Endothelial cell of umbilical vein (primary cell): ENCODE results near the gene DISP3. TPM values are rescaled to one million over a fixed set of nuclear protein-coding genes. Genes with fewer than 3 reads are reported as not detected.

ENCODE experiments used
- BruUV-seq: library from RNA; stranded (reverse); fragments of 400-500 nt; replicated peaks from 2 replicates; lab custom pipeline; 2021; lab: Mats Ljungman, UMichigan
- CTCF ChIA-PET: fragments of 300-600, 350-600 bp; sonication (Branson Sonifier 250); formaldehyde crosslinking; loops from one replicate; lab custom pipeline; 2021; ENCODE audit warnings: antibody characterized with exemption, inconsistent platforms; lab: Charles Lee
- POLR2A ChIA-PET: fragments of 300-600, 350-600 bp; sonication (Branson Sonifier 250); formaldehyde crosslinking; loops from one replicate; lab custom pipeline; 2021; ENCODE audit warnings: antibody characterized with exemption, inconsistent platforms; lab: Charles Lee
- DNase-seq: peaks from one replicate; pipeline ENCODE4 v3.0.0-alpha.2; 2011; ENCODE audit warnings: low read depth, low spot score
- FAIRE-seq: peaks from 2 replicates; lab custom pipeline; 2011; peaks lifted over from hg19 to GRCh38; lab: Jason Lieb, UNC
- H2AFZ ChIP-seq: 2 replicates; pipeline ENCODE4 v1.6.0; 2012; ENCODE audit warnings: low read depth, low read length, control low read depth, inconsistent platforms
- H3K27ac ChIP-seq: 2 replicates; pipeline ENCODE4 v1.5.1; 2011; ENCODE audit warnings: low read depth, mild to moderate bottlenecking, control low read depth, low read length, moderate library complexity; ENCODE audit not compliant: insufficient read depth
- H3K27me3 ChIP-seq, 2 experiments: 2 replicates each; pipeline versions ENCODE4 v1.6.0 to v1.6.1; 2011; ENCODE audit warnings: low read length in 2 of 2, mixed read lengths in 1 of 2; ENCODE audit not compliant: control insufficient read depth in 2 of 2, insufficient read depth in 2 of 2
- H3K36me3 ChIP-seq, 2 experiments: 2 replicates in 1 of 2; 3 replicates in 1 of 2; pipeline ENCODE4 v1.5.1; 2011; ENCODE audit warnings: low read length in 2 of 2, mild to moderate bottlenecking in 1 of 2, moderate library complexity in 1 of 2; ENCODE audit not compliant: control insufficient read depth in 2 of 2, insufficient read depth in 2 of 2; ENCODE audit errors: extremely low read depth in 1 of 2
- H3K4me1 ChIP-seq: 3 replicates; pipeline ENCODE4 v1.5.1; 2011; ENCODE audit warnings: mild to moderate bottlenecking, low read length; ENCODE audit not compliant: control insufficient read depth, insufficient read depth; ENCODE audit errors: extremely low read depth
- H3K4me2 ChIP-seq: 2 replicates; pipeline ENCODE4 v1.6.1; 2011; ENCODE audit warnings: low read length, control low read depth, mixed read lengths; ENCODE audit not compliant: insufficient read depth
- H3K4me3 ChIP-seq, 3 experiments: fragments of 200-600 bp in 1 of 3; sonication (generic), shearing (Covaris generic) in 1 of 3; replicated peaks in 1 of 3; 2 replicates each; pipeline ENCODE4 v1.5.1; 2011 to 2016; ENCODE audit warnings: control low read depth in 3 of 3, low read length in 3 of 3, mild to moderate bottlenecking in 2 of 3, inconsistent platforms in 1 of 3, low read depth in 1 of 3, moderate library complexity in 1 of 3; ENCODE audit not compliant: insufficient read depth in 1 of 3
- H3K79me2 ChIP-seq: 2 replicates; pipeline ENCODE4 v1.6.0; 2012; ENCODE audit warnings: low read length, inconsistent platforms; ENCODE audit not compliant: control insufficient read depth, insufficient read depth
- H3K9ac ChIP-seq: replicated peaks from 2 replicates; pipeline ENCODE3; 2011; ENCODE audit warnings: low read length, control low read depth; ENCODE audit not compliant: insufficient read depth; ENCODE audit errors: extremely low read depth
- H3K9me1 ChIP-seq: replicated peaks from 3 replicates; pipeline ENCODE4 v1.6.0; 2011; ENCODE audit warnings: mild to moderate bottlenecking, low read length; ENCODE audit not compliant: control insufficient read depth, insufficient read depth; ENCODE audit errors: extremely low read depth
- H3K9me3 ChIP-seq: replicated peaks from 2 replicates; pipeline ENCODE4 v1.5.1; 2012; ENCODE audit warnings: low read length, inconsistent platforms; ENCODE audit not compliant: control insufficient read depth, insufficient read depth
- H4K20me1 ChIP-seq: replicated peaks from 2 replicates; pipeline ENCODE3; 2011; ENCODE audit warnings: mild to moderate bottlenecking, low read length; ENCODE audit not compliant: control insufficient read depth, insufficient read depth; ENCODE audit errors: extremely low read depth
- EZH2 ChIP-seq: IDR thresholded peaks from 2 replicates; pipeline ENCODE4 v1.6.1; 2012; ENCODE audit warnings: borderline replicate concordance, low read depth, mild to moderate bottlenecking, moderate library complexity, low read length, inconsistent platforms; ENCODE audit not compliant: severe bottlenecking
- FOS ChIP-seq: IDR thresholded peaks from 2 replicates; pipeline ENCODE4 v1.6.1; 2011; ENCODE audit warnings: mild to moderate bottlenecking, low read length, moderate library complexity, borderline replicate concordance; ENCODE audit not compliant: insufficient read depth
- GATA2 ChIP-seq: IDR thresholded peaks from 2 replicates; pipeline ENCODE4 v1.7.0; 2011; ENCODE audit warnings: low read depth, mild to moderate bottlenecking, moderate library complexity, mixed read lengths, low read length; ENCODE audit not compliant: insufficient read length, insufficient read depth
- JUN ChIP-seq: IDR thresholded peaks from 2 replicates; pipeline ENCODE4 v1.6.1; 2011; ENCODE audit warnings: borderline replicate concordance, low read depth; ENCODE audit not compliant: insufficient read length, insufficient read depth
- MYC ChIP-seq: IDR thresholded peaks from one replicate; pipeline ENCODE4 v1.6.1; 2011; ENCODE audit warnings: mild to moderate bottlenecking, low read depth, low read length
- POLR2A ChIP-seq: IDR thresholded peaks from 2 replicates; pipeline ENCODE4 v1.6.1; 2012; ENCODE audit warnings: low read depth, mild to moderate bottlenecking, control low read depth, low read length
- POLR2AphosphoS5 ChIP-seq: IDR thresholded peaks from 2 replicates; pipeline ENCODE4 v1.6.1; 2012; ENCODE audit warnings: low read depth, mild to moderate bottlenecking, control low read depth, low read length, moderate library complexity; ENCODE audit not compliant: insufficient read depth
- dilution Hi-C: fragments of 300-500 bp; cut with MboI; formaldehyde crosslinking; loops from one replicate; pipeline ENCODE4 v1.15.0; 2019; ENCODE audit warnings: low sequenced_read_pairs; ENCODE audit not compliant: extremely low pct_ligation_motif_present
- intact Hi-C: fragments of 100-400 bp; cut with micrococcal nuclease; formaldehyde crosslinking; loops from one replicate; pipeline ENCODE4 v1.10.0; 2022
- polyA plus RNA-seq, 4 experiments: library from polyadenylated mRNA; depleted of rRNA in 3 of 4; stranded (reverse) in 3 of 4; unstranded in 1 of 4; fragments of >200 nt; gene quantifications; 2 replicates each; pipeline versions ENCODE4 v1.2.1 to v1.2.3, GENCODE V29; 2011 to 2012; ENCODE audit warnings: missing spikeins in 1 of 4
- total RNA-seq: library from RNA; stranded (reverse); gene quantifications from 2 replicates; pipeline ENCODE4 v1.2.3, GENCODE V29; 2021
- TF ChIP-seq, protein P1 (sequence below), 2 donors: IDR thresholded peaks; 1 replicate in 1 of 2; 2 replicates in 1 of 2; pipeline ENCODE4 v1.5.1; 2011; ENCODE audit warnings: low read length in 2 of 2, mild to moderate bottlenecking in 2 of 2, moderate library complexity in 2 of 2, control low read depth in 1 of 2, inconsistent platforms in 1 of 2, low read depth in 1 of 2; ENCODE audit not compliant: insufficient read depth in 1 of 2; ENCODE audit errors: extremely low read depth in 1 of 2
- TF ChIP-seq, protein P2 (sequence below): IDR thresholded peaks from 2 replicates; pipeline ENCODE4 v1.6.1; 2011; ENCODE audit not compliant: insufficient read depth, insufficient read length

The DISP3 gene
- total and polyA plus RNA-seq, 2 donors (not counting 3 experiments of a cell fraction or from before 2014, with no cell fraction given) = 0.26 to 0.49 TPM

DNA sequence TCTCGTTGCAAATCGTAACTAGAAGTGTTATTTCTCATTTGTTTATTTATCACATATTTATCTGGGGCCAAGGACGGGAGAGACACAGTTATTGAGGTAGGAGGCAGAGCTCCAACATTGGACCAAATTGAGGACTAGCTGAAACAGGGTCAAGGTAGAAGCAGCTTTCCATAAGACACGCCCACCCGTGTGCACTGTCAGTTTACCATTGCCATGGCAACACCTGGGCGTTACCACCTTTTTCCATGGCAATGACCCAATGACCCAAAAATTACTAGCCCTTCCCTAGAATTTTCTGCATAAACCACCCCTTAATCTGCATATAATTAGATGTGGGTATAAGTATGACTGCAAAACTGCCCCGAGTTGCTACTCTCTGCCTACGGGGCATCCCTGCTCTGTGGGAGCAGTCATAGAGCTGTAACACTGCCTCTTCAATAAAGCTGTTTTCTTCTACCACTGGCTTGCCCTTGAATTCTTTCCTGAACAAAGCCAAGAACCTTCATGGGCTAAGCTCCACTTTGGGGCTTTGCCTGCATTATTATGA, 102.6 kb downstream of the DISP3 start:
- Histone ChIP-seq H3K79me2 (no peaks in the 10 kb centered on the region), H3K9me1 (no peaks in the 10 kb centered on the region), H3K9me3 (no peaks in the 10 kb centered on the region), H4K20me1 (no peaks in the 10 kb centered on the region), H3K9ac (no peak overlapping the region), H3K4me3 (no peak overlapping the region), H3K4me2 (no peak overlapping the region), H3K27me3 (peaks cover 0 to 2% of the 10 kb centered on the region in 2 experiments), H3K4me1 (no peaks in the 10 kb centered on the region), H3K27ac (no peak overlapping the region), H2AFZ (no peak overlapping the region), H3K36me3 (no peaks in the 10 kb centered on the region)
- CTCF ChIA-PET = interaction anchor here (1.1 kb wide), 1 partner anchor 16 kb away, joined by 3 read pairs; no protein-coding TSS in a partner anchor
- BruUV-seq = no TSS peak
- POLR2A ChIA-PET = no interaction called here
- no peak for DNase-seq
- intact Hi-C loops = no loop called here
- FAIRE-seq = no peak
- TF ChIP-seq MYC = no peak
- TF ChIP-seq EZH2 = no peak
- TF ChIP-seq POLR2A = no peak
- TF ChIP-seq JUN = no peak
- TF ChIP-seq, protein P1, sequence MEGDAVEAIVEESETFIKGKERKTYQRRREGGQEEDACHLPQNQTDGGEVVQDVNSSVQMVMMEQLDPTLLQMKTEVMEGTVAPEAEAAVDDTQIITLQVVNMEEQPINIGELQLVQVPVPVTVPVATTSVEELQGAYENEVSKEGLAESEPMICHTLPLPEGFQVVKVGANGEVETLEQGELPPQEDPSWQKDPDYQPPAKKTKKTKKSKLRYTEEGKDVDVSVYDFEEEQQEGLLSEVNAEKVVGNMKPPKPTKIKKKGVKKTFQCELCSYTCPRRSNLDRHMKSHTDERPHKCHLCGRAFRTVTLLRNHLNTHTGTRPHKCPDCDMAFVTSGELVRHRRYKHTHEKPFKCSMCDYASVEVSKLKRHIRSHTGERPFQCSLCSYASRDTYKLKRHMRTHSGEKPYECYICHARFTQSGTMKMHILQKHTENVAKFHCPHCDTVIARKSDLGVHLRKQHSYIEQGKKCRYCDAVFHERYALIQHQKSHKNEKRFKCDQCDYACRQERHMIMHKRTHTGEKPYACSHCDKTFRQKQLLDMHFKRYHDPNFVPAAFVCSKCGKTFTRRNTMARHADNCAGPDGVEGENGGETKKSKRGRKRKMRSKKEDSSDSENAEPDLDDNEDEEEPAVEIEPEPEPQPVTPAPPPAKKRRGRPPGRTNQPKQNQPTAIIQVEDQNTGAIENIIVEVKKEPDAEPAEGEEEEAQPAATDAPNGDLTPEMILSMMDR (IDR thresholded peaks at IDR 0.05; ENCODE audit: extremely low read depth in 1 of 2, insufficient read depth in 1 of 2, low read depth in 1 of 2, low read length in 2 of 2) = no peak
- TF ChIP-seq, protein P2, sequence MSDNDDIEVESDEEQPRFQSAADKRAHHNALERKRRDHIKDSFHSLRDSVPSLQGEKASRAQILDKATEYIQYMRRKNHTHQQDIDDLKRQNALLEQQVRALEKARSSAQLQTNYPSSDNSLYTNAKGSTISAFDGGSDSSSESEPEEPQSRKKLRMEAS = no peak
- no peak for TF ChIP-seq POLR2AphosphoS5
- no peak for TF ChIP-seq FOS
- no peak for TF ChIP-seq GATA2
- dilution Hi-C loops = no loop called here
